Body of pancreas (tissue), 4 donors: ENCODE data around the gene GOLGA7B. TPM values are rescaled to one million over a fixed set of nuclear protein-coding genes. Genes with fewer than 3 reads are reported as not detected.

Experiments used
- ATAC-seq: fragments of 150-250 bp; one replicate; pipeline ENCODE4 v1.9.1; 2016
- DNase-seq, 4 donors: peaks; one replicate each; pipeline ENCODE4 v3.0.0-alpha.2; 2019
- H3K27ac ChIP-seq, 4 donors: fragments of 200-600 bp; sonication (generic); 1 replicate in 3 of 4; 2 replicates in 1 of 4; pipeline versions ENCODE4 v1.5.1 to v1.6.1; 2016 to 2019; ENCODE audit warnings: mild to moderate bottlenecking in 1 of 4, mixed read lengths in 1 of 4, moderate library complexity in 1 of 4
- H3K27me3 ChIP-seq, 2 donors: fragments of 200-600 bp; sonication (generic); one replicate each; pipeline ENCODE4 v1.6.0; 2016; ENCODE audit warnings: mild to moderate bottlenecking in 1 of 2
- H3K36me3 ChIP-seq, 2 donors: fragments of 200-600 bp; sonication (generic); replicated peaks in 1 of 2; 2 replicates each; pipeline ENCODE4 v1.5.1; 2016; ENCODE audit warnings: low read depth in 2 of 2; ENCODE audit not compliant: insufficient read depth in 1 of 2
- H3K4me1 ChIP-seq: fragments of 200-600 bp; sonication (generic); one replicate; pipeline ENCODE4 v1.6.0; 2016
- H3K4me3 ChIP-seq, 2 donors: fragments of 200-600 bp; sonication (generic); 1 replicate in 1 of 2; 2 replicates in 1 of 2; pipeline ENCODE4 v1.5.1; 2016 to 2019
- H3K9me3 ChIP-seq, 3 donors: fragments of 200-600 bp; sonication (generic); 1 replicate in 2 of 3; 2 replicates in 1 of 3; pipeline ENCODE4 v1.5.1; 2016
- CTCF ChIP-seq, 7 experiments: fragments of 450-650 bp in 4 of 7; fragments of 200-600 bp in 3 of 7; sonication (generic) in 3 of 7; IDR thresholded peaks; one replicate each; pipeline ENCODE4 v1.5.1; 2016 to 2019; ENCODE audit warnings: antibody characterized with exemption in 7 of 7
- POLR2A ChIP-seq, 3 donors: fragments of 450-650 bp; IDR thresholded peaks; one replicate each; pipeline ENCODE4 v1.6.1; 2016; ENCODE audit warnings: antibody characterized with exemption in 3 of 3, mild to moderate bottlenecking in 2 of 3
- WGBS, 2 donors: methylation state at CpG; one replicate each; pipeline ENCODE4 v1.1.5; 2017; 5-methylcytosine and 5-hydroxymethylcytosine counted together
- intact Hi-C: fragments of 100-400 bp; cut with DNase I; formaldehyde crosslinking; loops from one replicate; pipeline ENCODE4 v1.15.1; 2023
- total RNA-seq, 2 donors: library from RNA; depleted of rRNA; stranded (reverse); fragments of >200 nt; gene quantifications; one replicate each; pipeline ENCODE4 v1.1.0, GENCODE V29; 2016

GOLGA7B gene
- total RNA-seq, 2 donors from 2014 or later = 9.1 to 12.5 TPM

- peak; percentile 68 for ATAC-seq
- H3K27me3 ChIP-seq = no peaks in the 10 kb centered on the region
- no peaks in the 10 kb centered on the region for H3K36me3 ChIP-seq
- TF ChIP-seq POLR2A (IDR thresholded peaks at IDR 0.05) (no peak), CTCF (IDR thresholded peaks at IDR 0.05) (no peak)
- no peak overlapping the region for H3K4me3 ChIP-seq
- peak in 1 of 4 donors; percentile 19 for DNase-seq
- no peaks in the 10 kb centered on the region for H3K9me3 ChIP-seq
- intact Hi-C loops = no loop called here
- H3K27ac ChIP-seq = peak overlapping the region in 2 of 4 donors; percentile 18 to 50
- peaks cover 22% of the 10 kb centered on the region for H3K4me1 ChIP-seq
- WGBS, 2 donors = 10 to 14% methylated on average over 1 of the region's 1 CpG
Measured at GRCh38 chr10:97861924-97862323, 12.3 kb downstream of the GOLGA7B start.

- ATAC-seq = no peak
- no peak overlapping the region for H3K27ac ChIP-seq
- peaks cover 29% of the 10 kb centered on the region for H3K4me1 ChIP-seq
- no peaks in the 10 kb centered on the region for H3K27me3 ChIP-seq
- 90 to 94% methylated on average over 2 to 11 of the region's 11 CpGs for WGBS, 2 donors
- intact Hi-C loops = no loop called here
- no peaks in the 10 kb centered on the region for H3K36me3 ChIP-seq
- no peak for TF ChIP-seq CTCF (IDR thresholded peaks at IDR 0.05)
- no peak for TF ChIP-seq POLR2A (IDR thresholded peaks at IDR 0.05)
- no peak overlapping the region for H3K4me3 ChIP-seq
- no peaks in the 10 kb centered on the region for H3K9me3 ChIP-seq
- no peak for DNase-seq
Measured at GRCh38 chr10:97863808-97864207, 14.2 kb downstream of the GOLGA7B start.

GRCh38 chr10:97865488-97865887 is 15.8 kb downstream of the GOLGA7B start:
- Histone ChIP-seq H3K27me3 (no peaks in the 10 kb centered on the region), H3K27ac (no peak overlapping the region), H3K4me3 (no peak overlapping the region), H3K36me3 (no peaks in the 10 kb centered on the region), H3K4me1 (peaks cover 39% of the 10 kb centered on the region), H3K9me3 (no peaks in the 10 kb centered on the region)
- TF ChIP-seq POLR2A (IDR thresholded peaks at IDR 0.05) (no peak), CTCF (IDR thresholded peaks at IDR 0.05) (no peak)
- DNase-seq (no peak), ATAC-seq (no peak)
- WGBS, 2 donors = 73 to 81% methylated on average over 13 to 16 of the region's 18 CpGs
- intact Hi-C loops = loop anchor here (5.0 kb wide), 1 partner anchor 108 kb away; no protein-coding TSS in a partner anchor

GRCh38 chr10:97866524-97867219 is 17.0 kb downstream of the GOLGA7B start:
- TF ChIP-seq POLR2A (IDR thresholded peaks at IDR 0.05) = no peak
- no peak for TF ChIP-seq CTCF (IDR thresholded peaks at IDR 0.05)
- WGBS, 2 donors = 94% methylated on average over 9 to 10 of the region's 10 CpGs
- ATAC-seq (no peak), DNase-seq (no peak)
- intact Hi-C loops = loop anchor here (5.0 kb wide), 1 partner anchor 109 kb away; no protein-coding TSS in a partner anchor
- Histone ChIP-seq H3K4me1 (peaks cover 33% of the 10 kb centered on the region), H3K27me3 (no peaks in the 10 kb centered on the region), H3K27ac (no peak overlapping the region), H3K36me3 (no peaks in the 10 kb centered on the region), H3K9me3 (no peaks in the 10 kb centered on the region), H3K4me3 (no peak overlapping the region)
